ENCODE measurements around the gene NAIF1. TPM values are rescaled to one million over a fixed set of nuclear protein-coding genes. Genes with fewer than 3 reads are reported as not detected.

Gene NAIF1
- total RNA-seq, 2 experiments from 2014 or later = 8.6 to 14.9 TPM

DNA sequence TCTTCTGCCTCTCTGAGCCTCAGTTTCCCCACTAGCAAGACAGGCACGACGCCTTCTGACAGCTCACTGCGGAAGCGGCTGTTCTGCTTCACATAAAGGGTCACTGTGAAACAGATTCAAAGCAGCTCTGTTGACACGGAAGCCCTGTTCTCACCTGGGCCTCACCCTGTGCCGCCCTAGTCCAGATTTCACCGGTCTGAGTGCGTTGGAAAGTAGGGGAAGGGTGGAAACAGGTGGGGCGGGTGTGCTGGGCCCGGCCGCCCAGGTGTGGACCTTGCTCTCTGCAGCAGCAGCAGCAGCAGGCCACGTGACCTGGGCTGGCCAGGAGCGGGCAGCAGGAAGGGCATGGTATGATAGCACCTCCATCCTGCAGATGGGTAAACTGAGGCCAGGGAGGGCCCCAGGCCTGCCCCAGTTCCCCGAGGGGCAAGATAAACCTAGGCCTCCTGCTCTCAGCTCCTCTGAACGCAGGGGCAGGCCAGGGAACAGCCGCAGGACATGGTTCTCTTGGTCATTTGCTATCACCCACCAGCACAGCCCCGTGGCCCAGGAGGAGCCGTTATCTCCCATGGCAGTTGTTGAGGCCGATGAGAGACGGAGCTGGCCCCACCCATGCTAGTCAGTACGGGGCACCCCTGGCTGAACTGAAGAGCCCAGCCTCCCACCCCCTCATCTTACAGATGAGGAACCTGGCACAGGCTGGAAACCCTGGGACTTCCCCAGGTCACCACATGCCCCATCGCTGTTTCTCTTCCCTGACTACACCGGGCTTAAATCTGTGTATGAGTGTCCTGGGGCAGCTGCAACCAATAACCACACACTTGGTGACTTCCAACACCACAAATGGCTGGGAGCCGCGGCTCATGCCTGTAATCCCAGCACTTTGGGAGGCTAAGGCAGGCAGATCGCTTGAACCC, 48.3 kb upstream of the NAIF1 start:
- no peak for DNase-seq (ENCODE audit: low spot score)
- H2AFZ ChIP-seq (ENCODE audit: low read length) = no peak overlapping the region
- BruUV-seq (replicated peaks) = no TSS peak
- H3K4me3 ChIP-seq (ENCODE audit: low read depth, low read length, poor library complexity, severe bottlenecking) = no peak overlapping the region
- POLR2A ChIA-PET = interaction anchor here (0.5 kb wide), 1 partner anchor 1923 kb away, joined by 3 read pairs; no protein-coding TSS in a partner anchor
- H3K4me2 ChIP-seq (ENCODE audit: low read length) = no peak overlapping the region
- H3K27ac ChIP-seq (ENCODE audit: low read depth, low read length, poor library complexity, severe bottlenecking) = no peak overlapping the region
- TF ChIP-seq EZH2phosphoT487 (IDR thresholded peaks at IDR 0.05; ENCODE audit: borderline replicate concordance, low read depth, low read length) = no peak
- TF ChIP-seq, protein P1, sequence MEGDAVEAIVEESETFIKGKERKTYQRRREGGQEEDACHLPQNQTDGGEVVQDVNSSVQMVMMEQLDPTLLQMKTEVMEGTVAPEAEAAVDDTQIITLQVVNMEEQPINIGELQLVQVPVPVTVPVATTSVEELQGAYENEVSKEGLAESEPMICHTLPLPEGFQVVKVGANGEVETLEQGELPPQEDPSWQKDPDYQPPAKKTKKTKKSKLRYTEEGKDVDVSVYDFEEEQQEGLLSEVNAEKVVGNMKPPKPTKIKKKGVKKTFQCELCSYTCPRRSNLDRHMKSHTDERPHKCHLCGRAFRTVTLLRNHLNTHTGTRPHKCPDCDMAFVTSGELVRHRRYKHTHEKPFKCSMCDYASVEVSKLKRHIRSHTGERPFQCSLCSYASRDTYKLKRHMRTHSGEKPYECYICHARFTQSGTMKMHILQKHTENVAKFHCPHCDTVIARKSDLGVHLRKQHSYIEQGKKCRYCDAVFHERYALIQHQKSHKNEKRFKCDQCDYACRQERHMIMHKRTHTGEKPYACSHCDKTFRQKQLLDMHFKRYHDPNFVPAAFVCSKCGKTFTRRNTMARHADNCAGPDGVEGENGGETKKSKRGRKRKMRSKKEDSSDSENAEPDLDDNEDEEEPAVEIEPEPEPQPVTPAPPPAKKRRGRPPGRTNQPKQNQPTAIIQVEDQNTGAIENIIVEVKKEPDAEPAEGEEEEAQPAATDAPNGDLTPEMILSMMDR (conservative IDR thresholded peaks at IDR 0.05; ENCODE audit: low read length) = no peak
- H3K9me2 ChIP-seq (ENCODE audit: insufficient read depth, low read length) = no peaks in the 10 kb centered on the region
- no peaks in the 10 kb centered on the region for H3K9me3 ChIP-seq (ENCODE audit: low read length)
- no peaks in the 10 kb centered on the region for H4K20me1 ChIP-seq (ENCODE audit: insufficient read depth, low read length)
- peaks cover 70% of the 10 kb centered on the region for H3K36me3 ChIP-seq (ENCODE audit: insufficient read depth, low read length)
- no peaks in the 10 kb centered on the region for H3K79me2 ChIP-seq (ENCODE audit: insufficient read depth, low read depth, low read length)
- H3K4me1 ChIP-seq (ENCODE audit: insufficient read depth, low read length, poor library complexity, severe bottlenecking) = no peaks in the 10 kb centered on the region
- CTCF ChIA-PET (ENCODE audit: unreplicated experiment) = no interaction called here
- intact Hi-C loops (cut with micrococcal nuclease; ENCODE audit: unreplicated experiment) = loop anchor here (2.0 kb wide), 2 partner anchors 81 to 173 kb away; no protein-coding TSS in a partner anchor

DNA sequence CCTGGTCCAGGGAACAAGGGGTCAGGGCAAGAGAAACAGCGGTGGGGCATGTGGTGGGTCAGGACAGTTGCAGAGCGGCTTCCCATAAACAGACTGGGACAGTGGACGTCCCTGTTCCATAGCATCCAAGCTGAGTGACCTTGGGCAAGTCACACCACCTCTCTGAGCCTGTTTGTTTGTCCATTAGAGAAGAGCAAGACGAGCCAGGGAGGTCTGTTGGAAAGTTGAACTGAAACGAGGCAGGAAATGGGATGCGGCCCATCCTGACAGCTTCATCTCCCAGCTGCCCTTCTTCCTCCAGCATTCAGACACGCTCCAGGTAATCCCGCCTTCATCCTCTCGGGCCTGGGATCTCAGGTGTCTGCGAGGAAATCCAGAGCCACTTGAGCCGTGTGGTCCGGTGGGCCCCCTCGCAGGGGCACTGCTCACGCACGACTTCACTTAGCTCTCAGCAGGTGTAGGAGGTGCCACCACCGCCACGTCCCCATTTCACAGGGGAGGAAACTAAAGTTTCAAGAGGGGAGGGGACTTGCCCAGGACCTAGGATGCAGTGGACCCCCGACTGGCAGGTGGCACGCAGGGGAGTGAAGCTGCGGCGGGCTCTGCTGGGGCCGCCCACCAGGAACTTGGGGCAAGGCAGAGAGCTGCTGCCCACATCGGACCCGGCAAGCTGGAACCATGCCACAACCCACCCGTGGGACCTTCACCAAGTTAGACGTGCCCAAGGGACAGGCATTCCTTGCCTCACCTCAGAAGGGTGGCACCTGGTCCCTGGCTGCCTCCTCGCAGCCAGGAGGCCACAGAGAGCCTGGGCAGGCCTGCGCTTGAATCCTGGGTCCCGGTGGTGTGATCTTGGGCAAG, 47.4 kb upstream of the NAIF1 start:
- H2AFZ ChIP-seq (ENCODE audit: low read length) = no peak overlapping the region
- peaks cover 71% of the 10 kb centered on the region for H3K36me3 ChIP-seq (ENCODE audit: insufficient read depth, low read length)
- no peaks in the 10 kb centered on the region for H3K9me3 ChIP-seq (ENCODE audit: low read length)
- no peak overlapping the region for H3K4me3 ChIP-seq (ENCODE audit: low read depth, low read length, poor library complexity, severe bottlenecking)
- POLR2A ChIA-PET = no interaction called here
- H3K4me1 ChIP-seq (ENCODE audit: insufficient read depth, low read length, poor library complexity, severe bottlenecking) = no peaks in the 10 kb centered on the region
- no peaks in the 10 kb centered on the region for H3K9me2 ChIP-seq (ENCODE audit: insufficient read depth, low read length)
- CTCF ChIA-PET (ENCODE audit: unreplicated experiment) = no interaction called here
- H3K4me2 ChIP-seq (ENCODE audit: low read length) = no peak overlapping the region
- H3K27ac ChIP-seq (ENCODE audit: low read depth, low read length, poor library complexity, severe bottlenecking) = no peak overlapping the region
- BruUV-seq (replicated peaks) = no TSS peak
- intact Hi-C loops (cut with micrococcal nuclease; ENCODE audit: unreplicated experiment) = no loop called here
- TF ChIP-seq, protein P1 (conservative IDR thresholded peaks at IDR 0.05; ENCODE audit: low read length) = no peak
- no peak for TF ChIP-seq EZH2phosphoT487 (IDR thresholded peaks at IDR 0.05; ENCODE audit: borderline replicate concordance, low read depth, low read length)
- DNase-seq (ENCODE audit: low spot score) = no peak
- H4K20me1 ChIP-seq (ENCODE audit: insufficient read depth, low read length) = no peaks in the 10 kb centered on the region
- H3K79me2 ChIP-seq (ENCODE audit: insufficient read depth, low read depth, low read length) = no peaks in the 10 kb centered on the region
